ENCODE results near the gene CARM1.
A peak's percentile ranks its signal among the peaks of the same experiment; 100 is the strongest.
"Not testable (repeated sequence)": the region's sequence is repeated elsewhere in the genome, so short reads cannot be mapped to it uniquely, and the experiment has no call there.

Gene CARM1

GRCh38 chr19:10935371-10936059 lies 64.2 kb downstream of the CARM1 start:
- Mint-ChIP-seq H3K27me3 (ENCODE audit: low read depth, poor library complexity) (no peaks in the 10 kb centered on the region), H3K27ac (peak overlapping the region; percentile 58), H3K9me3 (no peaks in the 10 kb centered on the region), H3K36me3 (ENCODE audit: low read depth) (peaks cover 9% of the 10 kb centered on the region), H3K4me3 (no peak overlapping the region), H3K4me1 (peaks cover 11% of the 10 kb centered on the region)
- DNase-seq, result no peak
- no peak for TF ChIP-seq CTCF (IDR thresholded peaks at IDR 0.05)

GRCh38 chr19:10936661-10937084 lies 65.3 kb downstream of the CARM1 start:
- H3K4me1 Mint-ChIP-seq, result peaks cover 16% of the 10 kb centered on the region
- no peaks in the 10 kb centered on the region for H3K27me3 Mint-ChIP-seq (ENCODE audit: low read depth, poor library complexity)
- no peak overlapping the region for H3K4me3 Mint-ChIP-seq
- TF ChIP-seq CTCF (IDR thresholded peaks at IDR 0.05), result peak; percentile 54
- H3K27ac Mint-ChIP-seq, result peak overlapping the region; percentile 48
- peaks cover 5% of the 10 kb centered on the region for H3K36me3 Mint-ChIP-seq (ENCODE audit: low read depth)
- peak; percentile 57 for DNase-seq
- no peaks in the 10 kb centered on the region for H3K9me3 Mint-ChIP-seq

- peaks cover 15% of the 10 kb centered on the region for H3K4me1 Mint-ChIP-seq
- not testable (repeated sequence) for H3K9me3 Mint-ChIP-seq; DNase-seq; H3K27me3 Mint-ChIP-seq (ENCODE audit: low read depth, poor library complexity); H3K4me3 Mint-ChIP-seq; H3K27ac Mint-ChIP-seq; H3K36me3 Mint-ChIP-seq (ENCODE audit: low read depth)
Observed at GRCh38 chr19:10941649-10942048, 70.3 kb downstream of the CARM1 start.

GRCh38 chr19:10943412-10943811 lies 72.1 kb downstream of the CARM1 start:
- not testable (repeated sequence) for H3K36me3 Mint-ChIP-seq (ENCODE audit: low read depth); DNase-seq; H3K9me3 Mint-ChIP-seq; H3K27ac Mint-ChIP-seq; H3K4me3 Mint-ChIP-seq; H3K27me3 Mint-ChIP-seq (ENCODE audit: low read depth, poor library complexity)
- H3K4me1 Mint-ChIP-seq, result peaks cover 12% of the 10 kb centered on the region

GRCh38 chr19:10945264-10945663 lies 73.9 kb downstream of the CARM1 start:
- Mint-ChIP-seq H3K4me1 (peaks cover 5% of the 10 kb centered on the region), H3K9me3 (no peaks in the 10 kb centered on the region), H3K27ac (no peak overlapping the region), H3K27me3 (ENCODE audit: low read depth, poor library complexity) (no peaks in the 10 kb centered on the region), H3K36me3 (ENCODE audit: low read depth) (no peaks in the 10 kb centered on the region), H3K4me3 (no peak overlapping the region)
- TF ChIP-seq CTCF (IDR thresholded peaks at IDR 0.05), result no peak
- no peak for DNase-seq

GRCh38 chr19:10946958-10947657 lies 75.8 kb downstream of the CARM1 start:
- H3K4me1 Mint-ChIP-seq, result no peaks in the 10 kb centered on the region
- no peaks in the 10 kb centered on the region for H3K36me3 Mint-ChIP-seq (ENCODE audit: low read depth)
- H3K4me3 Mint-ChIP-seq, result no peak overlapping the region
- H3K27me3 Mint-ChIP-seq (ENCODE audit: low read depth, poor library complexity), result no peaks in the 10 kb centered on the region
- no peaks in the 10 kb centered on the region for H3K9me3 Mint-ChIP-seq
- DNase-seq, result no peak
- no peak for TF ChIP-seq CTCF (IDR thresholded peaks at IDR 0.05)
- H3K27ac Mint-ChIP-seq, result peak overlapping the region; percentile 32

GRCh38 chr19:10952809-10953208 lies 81.5 kb downstream of the CARM1 start:
- no peaks in the 10 kb centered on the region for H3K9me3 Mint-ChIP-seq
- H3K27me3 Mint-ChIP-seq (ENCODE audit: low read depth, poor library complexity), result no peaks in the 10 kb centered on the region
- H3K36me3 Mint-ChIP-seq (ENCODE audit: low read depth), result no peaks in the 10 kb centered on the region
- no peak overlapping the region for H3K27ac Mint-ChIP-seq
- TF ChIP-seq CTCF (IDR thresholded peaks at IDR 0.05), result no peak
- no peaks in the 10 kb centered on the region for H3K4me1 Mint-ChIP-seq
- DNase-seq, result no peak
- no peak overlapping the region for H3K4me3 Mint-ChIP-seq

GRCh38 chr19:10959277-10959968 lies 88.1 kb downstream of the CARM1 start:
- H3K9me3 Mint-ChIP-seq; H3K27me3 Mint-ChIP-seq (ENCODE audit: low read depth, poor library complexity); H3K27ac Mint-ChIP-seq; DNase-seq: not testable (repeated sequence)
- Mint-ChIP-seq H3K36me3 (ENCODE audit: low read depth) (peaks cover 13% of the 10 kb centered on the region), H3K4me3 (peak overlapping the region; percentile 85), H3K4me1 (peaks cover 27% of the 10 kb centered on the region)

All from nephron progenitor cell (in vitro differentiated cells).